ENCODE results near the gene C20orf144.

C20orf144 gene

GRCh38 chr20:33676121-33676520, 14.0 kb downstream of the C20orf144 start:
- in situ Hi-C loops (cut with HindIII; ENCODE audit: low sequenced_read_pairs), result no loop called here
- no peak for TF ChIP-seq CTCF (IDR thresholded peaks at IDR 0.05; ENCODE audit: low read depth, low read length, missing control alignments)
- H3K4me3 ChIP-seq (ENCODE audit: low read depth, low read length), result no peak overlapping the region
- DNase-seq (ENCODE audit: low read depth), result no peak

- DNase-seq (ENCODE audit: low read depth), result no peak
- H3K4me3 ChIP-seq (ENCODE audit: low read depth, low read length), result no peak overlapping the region
- in situ Hi-C loops (cut with HindIII; ENCODE audit: low sequenced_read_pairs), result no loop called here
- TF ChIP-seq CTCF (IDR thresholded peaks at IDR 0.05; ENCODE audit: low read depth, low read length, missing control alignments), result no peak
Observed at GRCh38 chr20:33676652-33677645, 14.8 kb downstream of the C20orf144 start.

- no peak for TF ChIP-seq CTCF (IDR thresholded peaks at IDR 0.05; ENCODE audit: low read depth, low read length, missing control alignments)
- no peak for DNase-seq (ENCODE audit: low read depth)
- H3K4me3 ChIP-seq (ENCODE audit: low read depth, low read length), result no peak overlapping the region
- in situ Hi-C loops (cut with HindIII; ENCODE audit: low sequenced_read_pairs), result no loop called here
Observed at GRCh38 chr20:33677991-33678702, 16.0 kb downstream of the C20orf144 start.

GRCh38 chr20:33679758-33680485, 17.8 kb downstream of the C20orf144 start:
- in situ Hi-C loops (cut with HindIII; ENCODE audit: low sequenced_read_pairs), result no loop called here
- no peak for TF ChIP-seq CTCF (IDR thresholded peaks at IDR 0.05; ENCODE audit: low read depth, low read length, missing control alignments)
- DNase-seq (ENCODE audit: low read depth), result no peak
- no peak overlapping the region for H3K4me3 ChIP-seq (ENCODE audit: low read depth, low read length)

- no peak for TF ChIP-seq CTCF (IDR thresholded peaks at IDR 0.05; ENCODE audit: low read depth, low read length, missing control alignments)
- in situ Hi-C loops (cut with HindIII; ENCODE audit: low sequenced_read_pairs), result no loop called here
- peak; percentile 28 for DNase-seq (ENCODE audit: low read depth)
- no peak overlapping the region for H3K4me3 ChIP-seq (ENCODE audit: low read depth, low read length)
Observed at GRCh38 chr20:33680686-33681085, 18.6 kb downstream of the C20orf144 start.

- H3K4me3 ChIP-seq (ENCODE audit: low read depth, low read length), result no peak overlapping the region
- no peak for DNase-seq (ENCODE audit: low read depth)
- TF ChIP-seq CTCF (IDR thresholded peaks at IDR 0.05; ENCODE audit: low read depth, low read length, missing control alignments), result no peak
- in situ Hi-C loops (cut with HindIII; ENCODE audit: low sequenced_read_pairs), result no loop called here
Observed at GRCh38 chr20:33681288-33681687, 19.2 kb downstream of the C20orf144 start.
